Measurements from ENCODE around the gene ERFE.

ERFE gene

DNA sequence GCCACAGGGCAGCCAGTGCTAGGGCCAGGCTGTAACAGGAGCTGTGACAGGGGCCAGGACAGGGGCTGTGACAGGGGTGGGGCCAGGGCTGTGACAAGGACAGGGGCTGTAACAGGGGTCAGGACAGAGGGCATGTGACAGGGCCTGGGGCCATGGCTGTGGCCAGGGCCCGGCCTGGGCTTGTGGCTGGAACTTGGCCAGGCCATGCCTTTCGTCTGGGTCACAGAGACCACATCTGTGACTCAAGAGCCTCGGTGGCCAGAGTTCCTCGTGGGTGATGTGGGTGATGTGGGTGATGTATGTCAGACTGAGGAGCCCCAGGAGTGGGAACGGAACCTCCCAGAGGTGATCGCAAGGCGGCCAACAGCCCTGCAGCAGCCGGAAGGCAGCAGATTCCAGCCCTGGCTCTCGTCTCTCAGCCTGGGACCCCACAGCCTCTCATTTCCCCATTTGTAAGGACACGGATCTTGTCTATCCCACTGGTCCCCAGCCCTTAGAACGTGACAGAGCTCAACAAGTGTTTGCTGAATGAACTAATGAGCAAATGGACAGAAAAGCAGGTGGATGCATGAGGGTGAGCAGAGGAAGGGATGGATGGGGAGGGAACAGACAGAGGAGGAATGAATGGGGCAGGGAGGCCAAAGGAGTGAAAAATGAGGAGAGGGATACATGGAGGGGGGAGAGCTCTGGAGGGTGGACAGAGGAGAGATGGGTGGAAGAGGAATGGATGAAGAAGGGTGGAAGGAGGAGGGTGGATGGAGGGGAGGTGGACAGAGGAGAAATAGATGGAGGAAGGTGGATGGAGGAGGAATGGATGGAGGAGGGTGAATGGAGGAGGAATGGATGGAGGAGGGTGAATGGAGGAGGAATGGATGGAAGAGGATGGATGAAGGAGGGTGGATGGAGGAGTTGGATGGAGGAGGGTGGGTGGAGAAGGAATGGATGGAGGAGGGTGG lies 41.3 kb upstream of the ERFE start:
- peaks cover 8% of the 10 kb centered on the region; the same call in 1 of the 2 replicates for H3K9me3 ChIP-seq (ENCODE audit: low read length)
- H3K9me2 ChIP-seq (ENCODE audit: low read depth, low read length) = no peaks in the 10 kb centered on the region
- no peak overlapping the region for H3K4me3 ChIP-seq (ENCODE audit: low read depth, low read length, poor library complexity, severe bottlenecking)
- H3K9ac ChIP-seq (ENCODE audit: low read length) = no peak overlapping the region
- no peak for TF ChIP-seq EZH2 (IDR thresholded peaks at IDR 0.05; ENCODE audit: borderline replicate concordance, low read length)
- TF ChIP-seq, protein P1, sequence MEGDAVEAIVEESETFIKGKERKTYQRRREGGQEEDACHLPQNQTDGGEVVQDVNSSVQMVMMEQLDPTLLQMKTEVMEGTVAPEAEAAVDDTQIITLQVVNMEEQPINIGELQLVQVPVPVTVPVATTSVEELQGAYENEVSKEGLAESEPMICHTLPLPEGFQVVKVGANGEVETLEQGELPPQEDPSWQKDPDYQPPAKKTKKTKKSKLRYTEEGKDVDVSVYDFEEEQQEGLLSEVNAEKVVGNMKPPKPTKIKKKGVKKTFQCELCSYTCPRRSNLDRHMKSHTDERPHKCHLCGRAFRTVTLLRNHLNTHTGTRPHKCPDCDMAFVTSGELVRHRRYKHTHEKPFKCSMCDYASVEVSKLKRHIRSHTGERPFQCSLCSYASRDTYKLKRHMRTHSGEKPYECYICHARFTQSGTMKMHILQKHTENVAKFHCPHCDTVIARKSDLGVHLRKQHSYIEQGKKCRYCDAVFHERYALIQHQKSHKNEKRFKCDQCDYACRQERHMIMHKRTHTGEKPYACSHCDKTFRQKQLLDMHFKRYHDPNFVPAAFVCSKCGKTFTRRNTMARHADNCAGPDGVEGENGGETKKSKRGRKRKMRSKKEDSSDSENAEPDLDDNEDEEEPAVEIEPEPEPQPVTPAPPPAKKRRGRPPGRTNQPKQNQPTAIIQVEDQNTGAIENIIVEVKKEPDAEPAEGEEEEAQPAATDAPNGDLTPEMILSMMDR (IDR thresholded peaks at IDR 0.05; ENCODE audit: low read length) = no peak
- peaks cover 11% of the 10 kb centered on the region for H3K27me3 ChIP-seq (ENCODE audit: insufficient read depth, low read length)
- no peaks in the 10 kb centered on the region for H3K79me2 ChIP-seq (ENCODE audit: insufficient read depth, low read length)
- no peak overlapping the region for H3K27ac ChIP-seq (ENCODE audit: low read depth, low read length, poor library complexity, severe bottlenecking)
- no peak overlapping the region for H3K4me2 ChIP-seq (ENCODE audit: low read length)
- H2AFZ ChIP-seq (ENCODE audit: low read length) = no peak overlapping the region
- no peaks in the 10 kb centered on the region; the same call in 1 of the 2 replicates for H3K36me3 ChIP-seq (ENCODE audit: insufficient read depth, low read length)
- no peaks in the 10 kb centered on the region for H3K4me1 ChIP-seq (ENCODE audit: insufficient read depth, low read length, severe bottlenecking)
- no peaks in the 10 kb centered on the region for H4K20me1 ChIP-seq (ENCODE audit: insufficient read depth, low read length)
- no peaks in the 10 kb centered on the region for H3F3A ChIP-seq (ENCODE audit: insufficient read depth, low read length)

DNA sequence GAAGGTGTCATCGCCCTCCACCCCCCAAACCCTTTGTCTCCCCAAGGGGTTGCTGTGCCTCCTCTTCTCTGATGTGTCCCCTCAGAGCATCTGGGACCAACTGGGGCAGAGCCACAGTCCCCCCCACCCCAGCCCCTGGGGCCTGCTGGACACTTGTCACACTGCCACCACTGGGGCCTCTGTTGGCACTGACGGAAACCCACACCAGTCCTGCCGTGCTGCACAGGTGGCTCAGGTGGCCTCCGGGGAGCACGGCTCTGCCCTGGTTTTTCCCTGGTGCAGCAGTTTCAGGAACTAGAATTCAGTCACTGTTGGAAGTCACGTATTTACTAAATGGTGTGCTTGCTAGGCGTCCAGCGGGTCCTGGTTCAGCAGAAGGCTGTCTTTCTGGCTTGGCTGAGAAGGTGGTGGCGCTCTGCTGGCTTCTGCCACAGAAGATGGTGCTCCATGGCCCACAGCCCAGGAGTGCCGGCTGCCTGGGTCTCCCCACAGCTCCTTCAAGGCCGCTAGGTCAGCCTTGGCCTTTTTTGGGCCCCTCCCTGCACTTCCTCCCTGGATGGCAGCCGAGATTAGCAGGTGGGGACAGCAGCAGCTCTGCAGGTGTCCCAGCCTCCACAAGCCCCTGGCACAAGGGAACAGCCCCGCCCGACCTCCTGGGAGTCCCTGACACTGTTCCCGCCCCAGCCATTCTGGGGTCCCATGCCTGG lies 38.9 kb upstream of the ERFE start:
- Histone ChIP-seq H2AFZ (ENCODE audit: low read length) (no peak overlapping the region), H3F3A (ENCODE audit: insufficient read depth, low read length) (no peaks in the 10 kb centered on the region), H3K27ac (ENCODE audit: low read depth, low read length, poor library complexity, severe bottlenecking) (no peak overlapping the region), H3K4me3 (ENCODE audit: low read depth, low read length, poor library complexity, severe bottlenecking) (no peak overlapping the region), H3K4me1 (ENCODE audit: insufficient read depth, low read length, severe bottlenecking) (no peaks in the 10 kb centered on the region), H3K36me3 (ENCODE audit: insufficient read depth, low read length) (no peaks in the 10 kb centered on the region), H3K9me2 (ENCODE audit: low read depth, low read length) (no peaks in the 10 kb centered on the region), H3K79me2 (ENCODE audit: insufficient read depth, low read length) (no peaks in the 10 kb centered on the region), H3K9ac (ENCODE audit: low read length) (no peak overlapping the region), H3K4me2 (ENCODE audit: low read length) (no peak overlapping the region), H4K20me1 (ENCODE audit: insufficient read depth, low read length) (no peaks in the 10 kb centered on the region), H3K9me3 (ENCODE audit: low read length) (no peaks in the 10 kb centered on the region), H3K27me3 (ENCODE audit: insufficient read depth, low read length) (peaks cover 3% of the 10 kb centered on the region)
- no peak for TF ChIP-seq EZH2 (IDR thresholded peaks at IDR 0.05; ENCODE audit: borderline replicate concordance, low read length)
- TF ChIP-seq, protein P1 (IDR thresholded peaks at IDR 0.05; ENCODE audit: low read length) = no peak

DNA sequence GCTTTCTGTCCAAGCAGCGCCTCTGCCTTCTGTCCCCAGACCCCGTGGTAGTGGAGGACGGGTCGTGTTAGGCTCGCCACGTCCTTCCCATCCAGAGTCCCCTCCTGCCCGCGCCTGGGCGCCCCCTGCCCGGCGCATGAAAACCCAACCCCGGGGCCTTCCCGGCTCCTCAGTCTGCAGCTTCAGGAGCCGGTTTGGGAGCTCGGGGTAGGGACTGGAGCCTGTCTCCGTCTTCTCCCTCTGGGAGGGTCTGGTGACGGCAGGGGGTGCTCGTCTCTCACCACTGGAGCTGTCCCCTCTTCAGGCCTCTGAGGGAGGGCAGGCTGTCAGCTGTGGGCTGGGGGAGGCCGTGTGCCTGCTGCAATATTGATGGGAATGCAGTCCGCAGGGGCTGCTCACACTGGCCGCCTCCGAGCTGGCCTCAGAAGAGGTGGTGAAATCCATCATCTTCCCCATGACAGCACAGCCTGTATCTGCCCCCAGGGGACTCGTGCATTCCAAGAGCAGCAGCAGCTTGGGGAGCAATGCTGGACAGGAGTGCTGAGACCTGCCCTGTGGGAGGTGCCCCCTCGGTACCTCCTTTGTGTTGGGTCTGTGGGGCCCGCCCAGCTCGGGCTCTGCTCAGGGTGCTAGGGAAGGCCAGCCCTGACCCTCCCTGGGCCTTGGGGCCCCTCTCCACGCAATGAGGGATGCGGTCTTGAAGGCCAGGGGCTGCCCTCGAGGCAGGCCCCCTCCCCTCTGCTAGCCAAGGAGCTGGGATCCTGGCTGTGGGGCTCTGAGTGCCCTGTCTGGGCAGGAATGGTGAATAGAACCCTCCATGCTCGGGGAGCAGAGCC lies 38.1 kb upstream of the ERFE start:
- Histone ChIP-seq H3K36me3 (ENCODE audit: insufficient read depth, low read length) (no peaks in the 10 kb centered on the region), H3K27me3 (ENCODE audit: insufficient read depth, low read length) (peaks cover 3% of the 10 kb centered on the region), H3K4me2 (ENCODE audit: low read length) (no peak overlapping the region), H3K9me3 (ENCODE audit: low read length) (no peaks in the 10 kb centered on the region), H3K9me2 (ENCODE audit: low read depth, low read length) (no peaks in the 10 kb centered on the region), H3K79me2 (ENCODE audit: insufficient read depth, low read length) (no peaks in the 10 kb centered on the region), H4K20me1 (ENCODE audit: insufficient read depth, low read length) (no peaks in the 10 kb centered on the region), H3K4me1 (ENCODE audit: insufficient read depth, low read length, severe bottlenecking) (no peaks in the 10 kb centered on the region), H3F3A (ENCODE audit: insufficient read depth, low read length) (no peaks in the 10 kb centered on the region), H2AFZ (ENCODE audit: low read length) (no peak overlapping the region), H3K27ac (ENCODE audit: low read depth, low read length, poor library complexity, severe bottlenecking) (no peak overlapping the region), H3K9ac (ENCODE audit: low read length) (no peak overlapping the region), H3K4me3 (ENCODE audit: low read depth, low read length, poor library complexity, severe bottlenecking) (no peak overlapping the region)
- TF ChIP-seq, protein P1 (IDR thresholded peaks at IDR 0.05; ENCODE audit: low read length) = no peak
